Ishikawa (cell line): Measurements from ENCODE around the gene PIGC.

Experiments used
- CEBPB ChIP-seq: IDR thresholded peaks from 2 replicates; pipeline ENCODE4 v1.6.1; 2012
- CREB1 ChIP-seq: IDR thresholded peaks from 2 replicates; pipeline ENCODE4 v1.6.1; 2012; ENCODE audit warnings: low read depth
- EGR1 ChIP-seq: IDR thresholded peaks from 2 replicates; pipeline ENCODE4 v1.6.1; 2012
- EP300 ChIP-seq: IDR thresholded peaks from 2 replicates; pipeline ENCODE4 v1.6.1; 2012; ENCODE audit warnings: borderline replicate concordance
- FOXM1 ChIP-seq: IDR thresholded peaks from 2 replicates; pipeline ENCODE4 v1.6.1; 2012; ENCODE audit warnings: low read depth, borderline replicate concordance
- NFIC ChIP-seq: IDR thresholded peaks from 2 replicates; pipeline ENCODE4 v1.6.1; 2012
- RAD21 ChIP-seq: IDR thresholded peaks from 2 replicates; pipeline ENCODE4 v1.6.1; 2012; ENCODE audit warnings: low read depth
- TAF1 ChIP-seq: IDR thresholded peaks from 2 replicates; pipeline ENCODE4 v1.6.1; 2012; ENCODE audit warnings: low read depth, mild to moderate bottlenecking
- YY1 ChIP-seq: IDR thresholded peaks from 2 replicates; pipeline ENCODE4 v1.6.1; 2012; ENCODE audit warnings: low read depth
- ZBTB7A ChIP-seq: IDR thresholded peaks from 2 replicates; pipeline ENCODE4 v1.6.1; 2012; ENCODE audit warnings: low read depth
- TF ChIP-seq, protein P1 (sequence below): IDR thresholded peaks from 2 replicates; pipeline ENCODE4 v1.6.1; 2012
- TF ChIP-seq, protein P2 (sequence below): IDR thresholded peaks from 2 replicates; pipeline ENCODE4 v1.6.1; 2012; ENCODE audit warnings: low read depth, mild to moderate bottlenecking

DNA sequence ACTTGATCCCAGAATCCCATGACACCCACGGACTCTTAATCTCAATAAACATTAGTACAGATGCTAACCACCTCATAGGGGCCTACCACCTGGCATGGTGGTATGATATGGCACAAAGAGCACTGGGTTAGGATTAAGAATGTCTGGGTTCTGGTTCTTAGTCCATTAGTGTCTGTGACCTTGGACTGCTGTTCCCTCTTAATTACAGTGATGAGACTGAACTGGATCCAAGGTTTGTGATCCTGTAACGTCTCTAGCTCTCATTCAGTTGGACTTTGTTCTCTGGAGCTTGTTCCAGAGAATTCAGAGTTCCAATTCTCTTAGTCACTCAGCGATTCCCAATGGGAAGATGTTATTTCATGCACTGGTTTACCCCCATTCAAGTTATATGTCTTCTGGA, 23.6 kb upstream of the PIGC start:
- TF ChIP-seq RAD21: no peak
- no peak for TF ChIP-seq CEBPB
- TF ChIP-seq EP300: no peak
- TF ChIP-seq, protein P1, sequence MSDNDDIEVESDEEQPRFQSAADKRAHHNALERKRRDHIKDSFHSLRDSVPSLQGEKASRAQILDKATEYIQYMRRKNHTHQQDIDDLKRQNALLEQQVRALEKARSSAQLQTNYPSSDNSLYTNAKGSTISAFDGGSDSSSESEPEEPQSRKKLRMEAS: no peak
- no peak for TF ChIP-seq CREB1
- TF ChIP-seq EGR1: no peak
- no peak for TF ChIP-seq TAF1
- TF ChIP-seq NFIC: no peak
- no peak for TF ChIP-seq YY1
- TF ChIP-seq ZBTB7A: no peak
- TF ChIP-seq, protein P2, sequence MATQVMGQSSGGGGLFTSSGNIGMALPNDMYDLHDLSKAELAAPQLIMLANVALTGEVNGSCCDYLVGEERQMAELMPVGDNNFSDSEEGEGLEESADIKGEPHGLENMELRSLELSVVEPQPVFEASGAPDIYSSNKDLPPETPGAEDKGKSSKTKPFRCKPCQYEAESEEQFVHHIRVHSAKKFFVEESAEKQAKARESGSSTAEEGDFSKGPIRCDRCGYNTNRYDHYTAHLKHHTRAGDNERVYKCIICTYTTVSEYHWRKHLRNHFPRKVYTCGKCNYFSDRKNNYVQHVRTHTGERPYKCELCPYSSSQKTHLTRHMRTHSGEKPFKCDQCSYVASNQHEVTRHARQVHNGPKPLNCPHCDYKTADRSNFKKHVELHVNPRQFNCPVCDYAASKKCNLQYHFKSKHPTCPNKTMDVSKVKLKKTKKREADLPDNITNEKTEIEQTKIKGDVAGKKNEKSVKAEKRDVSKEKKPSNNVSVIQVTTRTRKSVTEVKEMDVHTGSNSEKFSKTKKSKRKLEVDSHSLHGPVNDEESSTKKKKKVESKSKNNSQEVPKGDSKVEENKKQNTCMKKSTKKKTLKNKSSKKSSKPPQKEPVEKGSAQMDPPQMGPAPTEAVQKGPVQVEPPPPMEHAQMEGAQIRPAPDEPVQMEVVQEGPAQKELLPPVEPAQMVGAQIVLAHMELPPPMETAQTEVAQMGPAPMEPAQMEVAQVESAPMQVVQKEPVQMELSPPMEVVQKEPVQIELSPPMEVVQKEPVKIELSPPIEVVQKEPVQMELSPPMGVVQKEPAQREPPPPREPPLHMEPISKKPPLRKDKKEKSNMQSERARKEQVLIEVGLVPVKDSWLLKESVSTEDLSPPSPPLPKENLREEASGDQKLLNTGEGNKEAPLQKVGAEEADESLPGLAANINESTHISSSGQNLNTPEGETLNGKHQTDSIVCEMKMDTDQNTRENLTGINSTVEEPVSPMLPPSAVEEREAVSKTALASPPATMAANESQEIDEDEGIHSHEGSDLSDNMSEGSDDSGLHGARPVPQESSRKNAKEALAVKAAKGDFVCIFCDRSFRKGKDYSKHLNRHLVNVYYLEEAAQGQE: no peak
- TF ChIP-seq FOXM1: no peak
